ENCODE data around the gene CCL11. TPM values are rescaled to one million over a fixed set of nuclear protein-coding genes. Genes with fewer than 3 reads are reported as not detected.

The CCL11 gene
- total RNA-seq: not detected in 2 replicates

DNA sequence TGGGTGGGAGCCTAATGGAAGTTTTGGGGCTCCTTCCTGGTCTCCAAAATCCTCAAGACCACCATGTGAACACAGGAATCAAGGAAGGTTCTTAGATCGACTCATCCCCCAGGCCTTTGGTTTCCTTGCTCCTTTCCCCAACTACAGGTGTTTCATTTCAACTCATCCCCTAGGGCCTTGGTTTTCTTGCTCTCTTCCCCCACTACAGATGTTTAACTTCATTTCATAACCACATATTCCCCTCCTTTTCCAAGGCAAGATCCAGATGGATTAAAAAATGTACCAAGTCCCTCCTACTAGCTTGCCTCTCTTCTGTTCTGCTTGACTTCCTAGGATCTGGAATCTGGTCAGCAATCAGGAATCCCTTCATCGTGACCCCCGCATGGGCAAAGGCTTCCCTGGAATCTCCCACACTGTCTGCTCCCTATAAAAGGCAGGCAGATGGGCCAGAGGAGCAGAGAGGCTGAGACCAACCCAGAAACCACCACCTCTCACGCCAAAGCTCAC is at the start of gene CCL11:
Gene CCL11, plus strand, starts transcription at position 457 of the 507 bp plus-strand sequence. CDS start 67 bp downstream, outside the sequence.
- intact Hi-C loops (cut with micrococcal nuclease): no loop called here

DNA sequence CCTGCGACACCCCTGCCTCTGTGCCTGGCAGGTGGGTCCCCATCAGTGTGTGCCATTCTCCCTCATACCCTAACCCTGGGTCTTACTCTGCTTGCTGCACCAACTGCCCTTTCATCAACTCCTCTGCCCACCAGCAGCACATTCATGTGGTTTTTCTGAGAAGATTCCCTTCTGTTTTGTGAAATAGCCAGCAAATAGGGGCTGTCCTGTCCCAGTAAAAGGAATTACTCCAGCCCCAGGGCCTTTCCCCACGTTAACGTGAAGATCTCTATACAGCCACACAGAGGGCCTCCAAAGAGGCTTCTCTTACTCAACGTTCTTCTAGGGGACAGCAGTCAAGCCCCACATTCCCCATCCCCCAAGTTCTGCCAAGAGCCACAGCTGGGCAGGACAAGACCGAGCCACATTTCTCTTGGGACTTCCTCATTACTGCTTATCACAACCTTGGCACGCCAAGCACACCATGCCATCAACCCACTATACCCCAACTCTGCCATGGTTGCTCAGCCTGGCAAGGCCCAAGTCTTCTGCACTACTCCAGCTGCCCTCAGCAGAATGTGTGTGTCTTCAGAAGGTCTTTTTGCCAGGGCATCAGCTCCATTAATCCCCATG is 49.2 kb upstream of the CCL11 start:
- Mint-ChIP-seq H3K4me3 (ENCODE audit: low read depth) (no peak overlapping the region), H3K4me1 (ENCODE audit: low read depth) (no peaks in the 10 kb centered on the region), H3K9me3 (no peaks in the 10 kb centered on the region), H3K36me3 (ENCODE audit: low read depth) (no peaks in the 10 kb centered on the region), H3K27me3 (ENCODE audit: low read depth) (peaks cover 19% of the 10 kb centered on the region), H3K27ac (no peak overlapping the region)
- intact Hi-C loops (cut with micrococcal nuclease): no loop called here
- DNase-seq (ENCODE audit: low spot score): no peak

More for the DNA sequence above, at the start of gene CCL11:
- H3K36me3 Mint-ChIP-seq (ENCODE audit: low read depth): no peaks in the 10 kb centered on the region
- no peak for DNase-seq (ENCODE audit: low spot score)
- H3K27me3 Mint-ChIP-seq (ENCODE audit: low read depth): peaks cover 26% of the 10 kb centered on the region
- H3K9me3 Mint-ChIP-seq: no peaks in the 10 kb centered on the region
- H3K4me3 Mint-ChIP-seq (ENCODE audit: low read depth): no peak within 1 kb of the TSS
- H3K4me1 Mint-ChIP-seq (ENCODE audit: low read depth): no peaks in the 10 kb centered on the region
- no peak within 1 kb of the TSS for H3K27ac Mint-ChIP-seq

DNA sequence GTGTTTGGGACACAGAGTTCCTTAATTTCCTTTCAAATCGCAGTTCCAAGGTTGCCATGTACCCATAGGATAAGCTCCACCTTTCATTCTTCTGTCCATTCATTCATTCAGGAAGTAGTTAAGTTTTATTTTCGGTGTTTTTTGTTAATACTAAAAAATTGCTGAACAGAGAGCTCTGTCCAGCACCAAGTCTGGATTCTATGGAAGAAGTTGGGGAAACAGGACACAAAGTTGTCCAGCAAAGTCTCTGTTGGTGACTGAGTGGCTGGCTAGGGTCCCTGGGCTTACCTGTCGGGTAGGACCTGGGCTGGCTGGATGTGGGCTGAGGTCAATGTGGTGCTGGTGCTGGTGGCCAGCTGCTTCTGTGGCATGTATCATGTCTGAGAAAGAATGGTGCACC is 48.1 kb upstream of the CCL11 start:
- intact Hi-C loops (cut with micrococcal nuclease): no loop called here
- Mint-ChIP-seq H3K36me3 (ENCODE audit: low read depth) (no peaks in the 10 kb centered on the region), H3K9me3 (no peaks in the 10 kb centered on the region), H3K27ac (no peak overlapping the region), H3K4me1 (ENCODE audit: low read depth) (no peaks in the 10 kb centered on the region), H3K4me3 (ENCODE audit: low read depth) (no peak overlapping the region), H3K27me3 (ENCODE audit: low read depth) (peaks cover 23% of the 10 kb centered on the region)
- DNase-seq (ENCODE audit: low spot score): no peak

DNA sequence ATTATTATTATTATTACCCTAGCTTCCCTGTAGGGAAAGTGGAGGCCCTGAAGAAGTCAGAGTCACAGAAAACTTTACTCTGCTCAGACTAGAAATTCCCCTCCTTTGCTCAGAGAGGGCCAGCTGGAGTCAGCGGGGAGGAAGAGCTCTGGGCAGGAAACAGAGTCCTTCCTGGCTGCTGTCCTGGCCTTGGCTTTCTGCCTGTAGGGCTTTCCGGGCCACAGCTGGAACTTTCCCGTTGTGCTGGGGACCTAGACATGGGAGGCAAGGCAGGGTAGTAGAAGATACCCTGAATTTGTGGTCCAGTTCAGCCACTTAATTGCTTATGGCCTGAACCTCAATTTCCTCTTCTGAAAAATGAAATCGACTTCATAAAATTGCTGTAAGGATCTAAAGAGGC is 44.5 kb upstream of the CCL11 start:
- no peak for DNase-seq (ENCODE audit: low spot score)
- intact Hi-C loops (cut with micrococcal nuclease): no loop called here
- H3K4me1 Mint-ChIP-seq (ENCODE audit: low read depth): no peaks in the 10 kb centered on the region
- no peak overlapping the region for H3K27ac Mint-ChIP-seq
- H3K36me3 Mint-ChIP-seq (ENCODE audit: low read depth): no peaks in the 10 kb centered on the region
- peaks cover 11% of the 10 kb centered on the region for H3K27me3 Mint-ChIP-seq (ENCODE audit: low read depth)
- no peak overlapping the region for H3K4me3 Mint-ChIP-seq (ENCODE audit: low read depth)
- no peaks in the 10 kb centered on the region for H3K9me3 Mint-ChIP-seq

DNA sequence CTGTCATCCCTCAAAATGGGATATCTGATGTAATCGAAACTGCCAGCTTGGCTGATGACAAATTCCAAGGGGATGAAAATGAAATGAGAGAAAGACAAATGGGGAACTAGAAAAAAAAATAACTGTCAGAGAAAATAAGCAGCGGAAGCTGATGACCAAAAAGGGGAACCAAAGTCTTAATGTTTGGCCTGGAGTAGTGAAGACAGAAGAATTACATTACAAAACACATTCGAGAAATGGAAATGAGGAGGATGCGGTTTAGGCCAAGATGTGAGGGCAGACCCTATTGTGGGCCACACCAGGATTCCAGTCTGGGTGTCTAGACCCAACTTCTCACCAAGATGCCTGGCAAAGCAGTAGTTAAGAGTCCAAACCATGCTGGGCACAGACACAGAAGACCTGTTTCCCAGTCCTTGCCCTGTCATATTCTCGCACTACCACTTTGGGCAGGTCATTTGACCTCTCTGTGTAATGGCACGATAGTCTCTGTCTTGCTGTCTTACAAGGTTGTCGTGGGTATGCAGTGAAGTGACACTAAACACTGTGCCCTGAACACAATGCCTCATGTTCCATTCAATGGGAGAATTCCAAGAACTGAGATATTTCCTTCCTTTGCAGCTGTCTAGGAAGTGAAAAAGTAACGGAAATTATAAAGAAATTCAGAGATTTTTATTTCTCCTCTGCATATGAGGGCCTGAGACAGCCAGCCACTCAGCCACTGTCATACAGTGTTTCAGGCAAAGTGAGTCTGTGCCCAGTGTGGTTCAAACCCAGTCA is 42.8 kb upstream of the CCL11 start:
- no peaks in the 10 kb centered on the region for H3K4me1 Mint-ChIP-seq (ENCODE audit: low read depth)
- H3K4me3 Mint-ChIP-seq (ENCODE audit: low read depth): no peak overlapping the region
- no peak overlapping the region for H3K27ac Mint-ChIP-seq
- no peaks in the 10 kb centered on the region for H3K36me3 Mint-ChIP-seq (ENCODE audit: low read depth)
- intact Hi-C loops (cut with micrococcal nuclease): no loop called here
- no peaks in the 10 kb centered on the region for H3K9me3 Mint-ChIP-seq
- DNase-seq (ENCODE audit: low spot score): no peak
- peaks cover 11% of the 10 kb centered on the region for H3K27me3 Mint-ChIP-seq (ENCODE audit: low read depth)

DNA sequence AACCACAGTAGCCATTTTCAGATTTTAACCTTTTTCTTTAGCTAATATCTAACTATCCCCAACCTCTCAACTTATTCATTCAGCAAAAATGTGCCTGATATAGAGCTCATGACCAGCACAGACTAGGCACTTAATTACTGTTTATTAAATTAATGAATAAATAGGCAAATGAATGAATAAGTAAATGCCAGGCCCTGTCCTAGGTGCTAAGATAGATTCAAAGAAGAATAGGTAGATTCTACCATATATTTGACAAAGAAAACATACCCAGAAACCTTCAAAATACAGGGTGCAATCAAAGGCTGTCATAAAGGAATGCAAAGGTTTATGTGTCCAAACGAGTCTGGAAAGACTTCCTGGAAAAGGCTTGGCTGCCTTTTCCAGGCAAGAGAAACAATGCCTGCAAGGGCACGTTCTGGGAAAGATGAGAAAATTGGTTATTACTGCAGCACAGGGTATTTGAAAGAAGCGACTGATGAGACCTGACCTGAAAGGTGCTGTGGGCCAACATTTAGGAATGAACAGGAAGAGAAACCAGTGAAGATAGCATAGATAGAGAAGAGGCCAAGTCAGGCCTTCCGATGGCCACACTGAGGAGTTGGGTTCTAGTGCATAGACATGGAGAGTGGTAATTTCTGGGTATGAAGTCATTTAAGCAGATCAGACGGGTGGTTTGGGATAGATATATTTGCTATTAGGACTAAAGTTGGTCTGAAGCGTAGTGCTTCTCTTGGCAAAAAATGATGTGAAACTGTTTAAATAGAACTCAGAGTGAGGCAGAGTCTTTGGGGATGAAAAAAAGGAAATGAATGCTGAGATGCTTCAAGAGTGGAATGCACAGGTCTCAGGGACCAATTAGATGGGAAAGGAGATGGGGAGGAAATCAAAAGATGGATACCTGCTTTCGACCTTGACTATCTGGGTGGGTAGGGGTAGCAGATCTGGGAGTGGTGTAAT is 41.9 kb upstream of the CCL11 start:
- DNase-seq (ENCODE audit: low spot score): no peak
- peaks cover 11% of the 10 kb centered on the region for H3K27me3 Mint-ChIP-seq (ENCODE audit: low read depth)
- H3K36me3 Mint-ChIP-seq (ENCODE audit: low read depth): no peaks in the 10 kb centered on the region
- no peak overlapping the region for H3K4me3 Mint-ChIP-seq (ENCODE audit: low read depth)
- no peaks in the 10 kb centered on the region for H3K4me1 Mint-ChIP-seq (ENCODE audit: low read depth)
- H3K27ac Mint-ChIP-seq: no peak overlapping the region
- no peaks in the 10 kb centered on the region for H3K9me3 Mint-ChIP-seq
- intact Hi-C loops (cut with micrococcal nuclease): no loop called here

DNA sequence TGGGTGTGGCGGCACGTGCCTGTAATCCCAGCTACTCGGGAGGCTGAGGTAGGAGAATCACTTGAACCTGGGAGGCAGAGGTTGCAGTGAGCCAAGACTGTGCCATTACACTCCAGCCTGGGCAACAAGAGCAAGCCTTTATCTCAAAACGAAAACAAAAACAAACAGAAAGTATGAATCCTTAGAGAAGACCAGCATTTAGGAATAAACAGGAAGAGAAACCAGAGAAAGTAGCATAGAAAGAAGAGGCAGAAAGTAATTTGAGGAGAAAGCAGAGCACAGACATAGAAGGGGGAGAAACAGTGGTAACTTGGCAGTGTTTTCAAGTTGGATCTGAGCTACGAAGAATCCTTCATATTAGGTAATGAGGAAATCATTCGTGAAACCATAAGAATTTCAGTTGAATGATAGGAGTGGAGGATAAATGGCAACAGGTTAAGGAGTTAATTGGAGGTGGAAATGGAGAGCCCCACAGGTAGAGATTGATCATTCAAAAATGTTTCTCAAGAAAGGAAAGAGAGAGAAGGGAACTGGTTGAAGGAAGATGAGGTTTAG is 40.1 kb upstream of the CCL11 start:
- intact Hi-C loops (cut with micrococcal nuclease): no loop called here
- peaks cover 9% of the 10 kb centered on the region for H3K27me3 Mint-ChIP-seq (ENCODE audit: low read depth)
- no peaks in the 10 kb centered on the region for H3K36me3 Mint-ChIP-seq (ENCODE audit: low read depth)
- no peak for DNase-seq (ENCODE audit: low spot score)
- no peaks in the 10 kb centered on the region for H3K9me3 Mint-ChIP-seq
- no peak overlapping the region for H3K27ac Mint-ChIP-seq
- H3K4me3 Mint-ChIP-seq (ENCODE audit: low read depth): no peak overlapping the region
- H3K4me1 Mint-ChIP-seq (ENCODE audit: low read depth): no peaks in the 10 kb centered on the region

DNA sequence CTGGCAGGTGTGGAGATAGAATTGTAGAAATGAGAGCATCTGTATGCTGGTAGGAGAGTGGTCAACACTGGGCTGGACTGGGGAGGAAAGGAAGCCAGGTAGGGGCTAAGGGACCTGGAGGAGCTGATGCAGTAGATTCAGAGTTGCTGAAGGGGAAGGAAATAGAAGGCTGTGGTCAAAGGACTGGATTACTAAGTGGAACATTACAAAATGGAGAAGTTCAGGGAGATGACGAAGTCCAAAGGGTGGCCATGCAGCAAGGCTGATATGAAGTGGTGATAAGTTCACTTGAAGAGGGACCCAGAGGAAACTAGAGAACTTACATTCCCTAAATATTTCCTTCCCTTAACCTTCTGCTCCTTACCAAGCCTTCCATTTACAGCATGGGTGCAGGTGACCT is 39.1 kb upstream of the CCL11 start:
- Mint-ChIP-seq H3K4me3 (ENCODE audit: low read depth) (no peak overlapping the region), H3K27me3 (ENCODE audit: low read depth) (peaks cover 11% of the 10 kb centered on the region), H3K9me3 (no peaks in the 10 kb centered on the region), H3K4me1 (ENCODE audit: low read depth) (no peaks in the 10 kb centered on the region), H3K36me3 (ENCODE audit: low read depth) (no peaks in the 10 kb centered on the region), H3K27ac (no peak overlapping the region)
- DNase-seq (ENCODE audit: low spot score): no peak
- intact Hi-C loops (cut with micrococcal nuclease): no loop called here

DNA sequence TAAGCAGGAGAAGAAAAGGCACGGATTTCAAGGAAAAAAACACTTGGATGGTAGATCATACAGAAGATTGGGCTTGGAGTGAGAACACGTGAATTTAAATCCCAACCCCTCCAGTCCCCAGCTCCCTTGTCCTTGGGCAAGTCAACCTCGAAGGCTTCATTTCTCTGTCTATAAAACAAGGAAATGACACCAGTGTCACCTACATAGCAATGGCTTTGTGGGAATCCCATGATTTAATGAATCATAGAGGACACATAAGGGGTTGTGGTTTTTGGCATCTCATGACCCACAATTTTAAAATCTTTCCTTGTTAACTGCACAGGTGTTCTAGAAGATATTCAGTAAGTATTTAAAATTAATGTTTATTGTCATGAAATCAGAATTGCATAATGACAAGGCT is 38.7 kb upstream of the CCL11 start:
- Mint-ChIP-seq H3K4me3 (ENCODE audit: low read depth) (no peak overlapping the region), H3K27me3 (ENCODE audit: low read depth) (peaks cover 10% of the 10 kb centered on the region), H3K27ac (no peak overlapping the region), H3K4me1 (ENCODE audit: low read depth) (no peaks in the 10 kb centered on the region), H3K9me3 (no peaks in the 10 kb centered on the region), H3K36me3 (ENCODE audit: low read depth) (no peaks in the 10 kb centered on the region)
- DNase-seq (ENCODE audit: low spot score): no peak
- intact Hi-C loops (cut with micrococcal nuclease): no loop called here

DNA sequence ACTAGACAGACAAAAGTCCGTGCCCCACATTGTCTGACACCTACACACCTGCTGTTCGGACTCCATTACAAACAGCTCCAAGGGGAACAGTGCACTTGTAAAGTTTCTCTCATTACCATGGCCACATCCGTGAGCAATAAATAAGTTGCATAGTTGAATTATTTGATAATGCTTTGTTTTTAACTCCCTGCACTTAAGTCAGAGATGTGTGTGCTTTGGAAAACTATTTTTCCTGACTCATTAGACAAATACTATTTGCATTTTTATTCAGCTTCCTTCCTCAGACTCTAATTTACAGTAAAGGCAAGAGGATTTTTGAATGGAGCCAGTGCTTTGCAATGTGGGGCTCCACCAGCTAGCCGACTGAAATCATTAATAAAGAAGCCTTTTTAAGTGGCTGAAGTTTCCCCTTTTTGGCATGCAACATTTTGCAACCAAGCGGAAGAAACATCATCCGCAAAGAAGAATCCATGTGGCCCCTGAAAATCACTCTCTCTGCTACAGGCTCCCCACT is 37.0 kb upstream of the CCL11 start:
- Mint-ChIP-seq H3K27me3 (ENCODE audit: low read depth) (peaks cover 16% of the 10 kb centered on the region), H3K9me3 (no peaks in the 10 kb centered on the region), H3K36me3 (ENCODE audit: low read depth) (no peaks in the 10 kb centered on the region), H3K4me1 (ENCODE audit: low read depth) (peaks cover 4% of the 10 kb centered on the region), H3K27ac (no peak overlapping the region), H3K4me3 (ENCODE audit: low read depth) (no peak overlapping the region)
- DNase-seq (ENCODE audit: low spot score): no peak
- intact Hi-C loops (cut with micrococcal nuclease): no loop called here

DNA sequence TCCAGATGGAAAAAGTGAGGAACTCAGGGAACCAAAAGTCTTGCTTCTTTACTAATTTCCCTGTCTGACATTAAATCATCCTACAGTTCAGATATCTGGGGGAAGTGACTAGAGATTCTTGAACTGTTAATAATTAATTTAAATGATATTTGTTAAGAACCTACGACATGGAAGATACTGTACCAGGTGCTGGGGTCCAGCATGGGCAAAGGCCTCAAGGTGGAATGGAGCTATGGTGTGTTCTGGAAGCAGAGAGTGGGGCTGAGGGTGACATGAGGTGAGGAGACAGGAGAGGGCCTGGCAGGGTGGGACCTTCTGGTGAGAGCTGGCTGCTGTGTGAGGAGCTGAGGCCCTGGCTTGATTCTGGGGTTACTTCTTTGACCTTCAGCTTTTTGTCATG is 36.5 kb upstream of the CCL11 start:
- intact Hi-C loops (cut with micrococcal nuclease): no loop called here
- H3K9me3 Mint-ChIP-seq: no peaks in the 10 kb centered on the region
- H3K27ac Mint-ChIP-seq: no peak overlapping the region
- no peaks in the 10 kb centered on the region for H3K36me3 Mint-ChIP-seq (ENCODE audit: low read depth)
- H3K4me3 Mint-ChIP-seq (ENCODE audit: low read depth): no peak overlapping the region
- no peak for DNase-seq (ENCODE audit: low spot score)
- H3K4me1 Mint-ChIP-seq (ENCODE audit: low read depth): peaks cover 4% of the 10 kb centered on the region
- H3K27me3 Mint-ChIP-seq (ENCODE audit: low read depth): peaks cover 20% of the 10 kb centered on the region

DNA sequence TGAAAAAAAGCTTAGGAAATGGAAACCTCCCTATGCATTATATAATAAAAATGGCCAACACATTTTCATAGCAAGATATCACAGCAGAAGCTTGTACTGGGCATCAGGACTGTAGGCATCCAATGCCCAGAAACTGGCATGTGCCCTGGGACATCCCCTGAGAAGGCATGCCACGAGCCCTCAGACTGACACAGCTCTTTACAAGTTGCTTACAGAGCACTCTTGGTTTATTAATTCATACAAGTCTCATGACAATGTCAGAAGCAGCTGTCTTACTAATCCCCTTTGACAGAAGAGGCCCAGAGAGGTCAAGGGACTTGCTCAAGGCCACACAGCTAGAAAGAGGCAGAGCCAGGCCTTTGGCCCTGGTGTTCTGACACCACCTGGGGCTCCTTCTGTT is 36.1 kb upstream of the CCL11 start:
- DNase-seq (ENCODE audit: low spot score): no peak
- no peak overlapping the region for H3K27ac Mint-ChIP-seq

More for the DNA sequence above, 36.1 kb upstream of the CCL11 start:
- H3K36me3 Mint-ChIP-seq (ENCODE audit: low read depth): no peaks in the 10 kb centered on the region
- H3K4me1 Mint-ChIP-seq (ENCODE audit: low read depth): peaks cover 4% of the 10 kb centered on the region
- intact Hi-C loops (cut with micrococcal nuclease): no loop called here
- H3K4me3 Mint-ChIP-seq (ENCODE audit: low read depth): no peak overlapping the region
- H3K9me3 Mint-ChIP-seq: no peaks in the 10 kb centered on the region
- H3K27me3 Mint-ChIP-seq (ENCODE audit: low read depth): peaks cover 23% of the 10 kb centered on the region
